Stimulated activated CD8-positive, alpha-beta memory T cell treated with anti-CD3 and anti-CD28 coated beads, Interleukin-12 subunit alpha, Interleukin-12 subunit beta, amount 100 ng/mL, for 4 hours (primary cell): Measurements from ENCODE around the gene COX7A2.

ENCODE experiments used
- DNase-seq: peaks from one replicate; pipeline ENCODE4 v3.0.0-alpha.2; 2020; ENCODE audit warnings: low read depth

Gene COX7A2

GRCh38 chr6:75268121-75268987, 24.8 kb upstream of the COX7A2 start:
- no peak for DNase-seq

GRCh38 chr6:75267461-75267860, 23.9 kb upstream of the COX7A2 start:
- no peak for DNase-seq

DNA sequence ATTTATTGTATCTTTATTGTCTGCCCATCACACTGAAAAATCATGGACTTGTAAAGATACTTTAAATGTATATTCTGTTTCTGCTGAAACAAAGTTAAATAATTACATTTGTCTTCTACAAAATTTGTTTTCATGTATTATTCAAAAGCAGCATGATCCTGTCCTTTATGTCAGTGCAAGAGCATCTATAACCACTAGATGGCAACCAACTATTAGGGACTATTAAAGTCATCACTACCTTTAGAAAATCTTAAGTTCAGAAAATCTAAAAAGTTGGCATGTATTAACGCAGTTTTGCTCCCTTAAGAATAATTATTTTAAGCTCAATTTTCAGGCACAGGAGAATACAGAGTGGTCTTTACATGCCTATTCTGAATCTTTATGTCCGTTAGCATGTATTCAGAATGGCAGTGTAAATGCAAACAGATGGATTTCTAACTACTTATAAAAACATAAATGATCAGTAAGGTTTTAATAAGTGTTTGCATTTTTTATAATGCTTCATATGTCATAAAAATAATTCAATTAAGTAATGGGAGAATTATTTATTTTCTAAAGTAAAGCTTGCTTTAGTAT, 23.2 kb upstream of the COX7A2 start:
- DNase-seq, result no peak

DNA sequence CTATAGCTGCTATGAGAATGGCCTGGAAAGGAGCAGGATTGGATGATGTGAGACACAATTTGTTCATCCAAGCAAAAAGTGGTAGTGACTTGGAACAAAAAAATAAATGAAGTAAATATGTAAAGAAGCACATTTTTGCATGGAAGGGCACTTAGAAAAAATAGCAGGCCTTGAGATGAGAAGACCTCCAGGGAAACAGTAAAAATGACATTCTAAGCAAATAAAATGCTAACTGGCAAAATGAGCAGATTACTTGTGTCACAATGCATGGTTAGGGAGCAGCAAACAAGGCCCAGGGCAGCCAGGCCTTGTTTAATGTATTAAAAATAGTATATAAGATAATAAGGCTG, 19.8 kb upstream of the COX7A2 start:
- DNase-seq, result no peak

DNA sequence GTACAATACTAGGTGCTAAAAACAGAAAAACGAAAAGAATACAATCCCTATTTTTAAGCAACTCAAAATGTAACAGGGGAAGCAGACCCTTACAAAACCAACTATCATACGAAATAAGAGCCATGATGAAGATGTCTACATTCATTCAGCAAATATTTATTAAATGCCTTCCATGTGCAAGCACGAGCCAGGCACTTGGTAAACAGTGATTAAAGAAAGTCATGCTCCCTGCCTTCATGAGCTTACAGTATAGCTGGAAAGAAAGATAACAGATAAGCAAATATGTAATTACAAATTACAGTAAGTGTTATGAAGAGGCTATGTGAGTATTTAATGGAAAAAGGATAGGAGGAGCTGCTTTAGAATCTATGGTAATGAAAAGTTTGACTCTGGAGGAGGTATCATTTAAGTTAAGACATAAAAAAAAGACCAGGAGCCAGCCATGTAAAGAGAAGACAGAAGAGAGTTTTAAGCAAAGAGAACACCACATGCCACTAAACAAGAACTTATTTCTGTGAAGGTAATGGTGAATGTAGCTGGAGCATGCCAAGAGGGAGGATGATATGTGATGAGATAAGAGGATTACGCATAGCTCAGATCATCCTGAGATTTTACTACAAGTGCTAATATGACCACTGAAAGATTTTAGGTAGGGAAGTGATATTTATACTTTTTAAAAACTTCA, 19.3 kb upstream of the COX7A2 start:
- DNase-seq, result no peak

DNA sequence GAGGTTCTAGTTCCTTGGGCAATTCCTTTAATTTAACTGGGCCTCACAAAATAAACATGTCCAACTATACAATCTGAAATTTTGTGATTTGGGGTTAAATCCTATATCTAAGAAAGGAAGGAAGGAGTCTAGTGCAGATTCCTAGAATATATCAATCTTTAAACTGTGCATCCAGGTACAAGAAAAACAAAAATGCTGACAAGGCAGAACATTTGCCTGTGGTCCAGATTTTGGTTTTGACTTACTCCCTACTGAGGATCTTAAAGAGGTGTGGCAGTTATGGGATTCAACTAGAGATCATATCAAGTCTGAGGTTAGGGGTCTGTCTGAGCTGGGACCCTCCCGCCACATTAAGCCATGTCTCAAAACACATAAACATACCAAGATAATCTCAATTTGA, 17.7 kb upstream of the COX7A2 start:
- DNase-seq, result no peak

DNA sequence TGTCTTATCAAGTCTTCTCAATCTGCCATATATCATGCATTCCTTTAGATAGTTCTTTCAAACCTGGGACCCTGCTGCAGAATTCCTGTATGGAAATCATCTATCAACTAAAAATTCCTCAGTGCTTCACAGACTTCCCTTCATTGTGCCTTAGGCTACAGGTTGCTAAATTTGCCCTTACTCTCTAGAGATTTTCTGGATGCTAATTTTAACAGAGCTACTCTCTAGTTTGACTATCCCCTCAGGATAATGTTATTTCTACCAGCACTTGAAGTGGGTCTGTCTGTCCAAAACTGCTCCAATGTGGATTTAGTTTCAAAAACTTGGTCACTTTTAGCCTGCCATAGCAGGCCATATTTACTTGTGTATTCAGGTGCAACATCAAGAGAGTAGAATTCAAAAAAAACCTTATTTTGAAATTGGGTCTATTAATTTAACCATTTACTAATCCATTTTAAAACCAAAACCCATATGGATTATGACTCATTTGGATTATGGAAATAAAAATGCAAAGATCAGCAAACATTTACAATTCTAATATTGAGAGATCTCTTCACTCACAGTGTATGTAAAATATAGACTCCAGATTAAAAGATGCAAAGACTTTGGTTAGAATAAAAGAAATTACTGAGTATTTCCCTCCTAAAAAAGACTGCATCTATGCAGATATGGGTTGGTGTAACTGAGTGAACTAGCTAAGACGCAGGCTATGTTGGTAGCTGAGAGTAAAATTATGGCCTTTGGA, 13.9 kb upstream of the COX7A2 start:
- DNase-seq, result no peak

DNA sequence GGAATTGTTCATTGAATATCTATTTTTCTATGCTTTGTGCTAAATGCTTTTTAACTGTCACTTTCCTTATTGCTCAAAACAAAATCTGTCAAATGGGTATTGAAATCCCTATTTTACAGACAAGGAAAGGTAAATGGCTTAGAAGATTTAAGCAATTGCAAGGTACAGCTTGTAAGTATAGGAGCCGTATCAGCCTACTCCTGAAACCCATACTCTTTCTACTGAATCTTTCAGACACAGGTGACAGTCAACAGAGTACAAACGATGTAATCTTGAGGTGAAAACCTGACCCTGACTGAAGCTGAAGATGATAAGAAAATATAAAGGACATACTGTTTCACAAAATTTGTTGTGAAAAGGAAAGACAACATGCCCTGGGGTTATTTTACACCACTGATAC, 7.0 kb upstream of the COX7A2 start:
- no peak for DNase-seq

DNA sequence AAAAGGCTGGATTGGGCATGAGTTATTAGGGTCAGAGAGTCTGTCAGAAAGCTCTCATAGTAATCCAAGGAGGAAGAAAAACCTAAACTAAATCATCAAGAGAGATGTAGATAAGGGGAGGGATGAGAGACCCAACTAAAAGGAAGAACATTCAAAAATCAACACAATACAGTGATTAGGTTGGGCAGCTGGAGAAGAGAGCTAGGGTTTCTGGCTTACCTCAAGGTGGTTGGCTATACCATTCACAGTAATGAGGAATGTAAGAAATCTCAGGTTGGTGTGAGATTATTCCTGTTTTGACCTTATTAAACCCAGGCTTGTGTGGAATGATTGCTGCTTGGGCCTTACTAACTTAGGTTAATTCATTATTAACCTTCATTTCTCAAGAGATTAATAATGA, 6.2 kb upstream of the COX7A2 start:
- DNase-seq, result no peak

DNA sequence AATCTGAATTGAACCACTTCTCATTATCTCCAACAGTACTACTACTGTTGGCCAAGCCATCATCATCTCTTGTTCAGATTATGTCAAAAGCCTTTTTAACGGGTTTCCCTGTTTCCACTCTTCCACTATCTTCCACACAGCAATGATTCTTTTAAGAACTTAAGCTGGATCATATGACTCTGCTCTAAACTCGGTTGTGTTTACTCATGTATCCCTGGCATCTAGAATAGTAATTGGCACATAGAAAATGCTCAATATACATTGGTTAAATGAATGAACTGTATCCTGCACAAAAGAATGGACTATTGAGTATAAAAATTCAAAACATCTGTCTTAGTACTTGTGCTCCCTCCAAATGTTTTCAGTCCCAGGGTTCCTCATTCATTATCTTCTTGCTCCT, 2.8 kb upstream of the COX7A2 start:
- DNase-seq, result no peak

GRCh38 chr6:75244063-75244584, 523 bp upstream of the COX7A2 start:
- no peak for DNase-seq

- no peak for DNase-seq
These were observed 7.0 kb downstream of the COX7A2 start for GRCh38 chr6:75236630-75237029.

DNA sequence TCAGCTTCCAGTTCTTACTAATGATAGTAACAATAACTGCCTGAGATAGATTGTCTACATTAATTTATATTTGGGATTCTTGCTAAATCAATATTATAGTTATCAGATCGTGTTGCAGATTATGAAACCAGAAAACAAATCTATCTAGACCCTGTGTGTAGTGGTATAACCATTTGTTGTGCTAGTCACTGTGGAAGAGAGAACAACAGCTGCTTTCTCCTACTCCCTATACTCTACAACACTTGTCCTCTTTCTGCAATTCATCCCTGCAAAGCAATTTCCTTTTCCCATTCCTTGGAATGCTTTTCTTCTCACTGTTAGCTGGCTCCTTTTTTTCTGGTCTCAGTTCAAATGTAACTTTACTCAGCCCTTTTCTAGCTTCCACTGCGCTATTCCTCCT, 8.3 kb downstream of the COX7A2 start:
- no peak for DNase-seq

DNA sequence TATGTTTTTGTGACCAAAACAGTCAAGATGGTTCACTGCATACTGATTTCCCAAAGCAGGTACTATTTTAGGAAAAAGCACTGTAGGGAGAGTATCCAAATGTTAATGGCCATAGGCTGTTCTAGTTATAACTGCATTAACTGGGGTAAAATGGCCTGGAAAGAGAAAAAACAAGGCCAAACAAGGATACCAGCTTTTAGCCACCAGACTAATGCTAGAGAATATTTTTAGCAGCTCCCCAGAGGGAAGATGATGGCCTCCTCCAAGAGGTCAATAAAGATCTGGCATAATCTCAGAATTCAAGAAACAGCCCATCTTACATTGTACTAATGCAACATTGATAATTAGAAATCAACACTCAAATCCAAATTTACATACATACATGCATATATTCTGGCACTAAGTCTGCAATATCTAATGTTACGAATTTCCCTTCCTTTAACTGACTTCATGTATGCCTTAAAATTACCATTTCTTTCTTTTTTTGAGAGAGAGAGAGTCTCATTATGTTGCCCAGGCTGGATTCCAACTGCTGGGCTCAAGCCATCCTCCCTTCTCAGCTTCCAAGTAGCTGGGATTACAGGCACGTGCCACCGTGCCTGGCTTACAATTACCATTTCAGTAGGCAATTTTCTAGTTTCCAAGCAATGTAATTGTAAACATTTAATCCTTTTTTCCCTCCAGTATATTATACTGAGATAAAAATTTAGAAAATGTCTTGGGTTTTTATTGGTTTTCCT, 9.3 kb downstream of the COX7A2 start:
- no peak for DNase-seq

GRCh38 chr6:75233092-75233615, 10.4 kb downstream of the COX7A2 start:
- DNase-seq, result no peak

DNA sequence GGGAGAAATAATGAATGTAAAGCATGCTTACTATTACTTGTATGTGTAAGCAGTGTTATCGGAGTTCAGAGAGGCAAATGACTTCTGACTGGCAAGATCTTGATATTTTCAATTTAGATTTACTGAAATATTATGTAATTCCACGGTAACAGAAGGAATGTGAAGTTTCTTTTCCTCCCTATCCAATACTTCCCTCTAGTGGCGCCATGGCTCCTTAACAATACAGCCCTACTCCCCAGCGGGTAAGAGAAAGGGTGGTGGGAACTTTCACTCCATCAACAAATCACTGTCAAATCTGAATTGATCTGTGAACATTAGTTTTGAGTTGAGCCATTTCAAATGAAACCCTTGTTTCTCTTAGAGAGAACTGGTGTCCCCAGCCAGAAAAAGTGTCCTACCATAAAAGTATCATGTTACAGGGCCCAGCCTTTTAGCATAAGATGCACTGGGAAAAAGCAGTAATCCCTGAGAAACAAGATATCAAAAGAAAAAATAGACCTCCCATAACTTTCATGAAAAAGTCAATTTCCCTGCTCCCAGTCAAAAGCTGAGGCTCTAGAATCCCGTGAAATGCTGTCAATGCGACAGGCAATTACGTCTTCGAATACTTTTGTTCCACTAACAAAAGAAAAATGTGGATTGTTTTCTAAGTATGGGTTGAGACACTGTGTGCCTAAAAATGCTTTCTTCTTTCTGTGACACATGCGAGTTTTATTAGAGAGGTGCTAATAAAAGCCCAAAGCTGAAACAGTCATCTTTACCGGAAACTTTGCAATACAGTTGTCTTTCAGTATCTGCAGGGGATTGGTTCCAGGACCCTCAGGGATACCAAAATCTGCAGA, 12.9 kb downstream of the COX7A2 start:
- DNase-seq, result no peak

DNA sequence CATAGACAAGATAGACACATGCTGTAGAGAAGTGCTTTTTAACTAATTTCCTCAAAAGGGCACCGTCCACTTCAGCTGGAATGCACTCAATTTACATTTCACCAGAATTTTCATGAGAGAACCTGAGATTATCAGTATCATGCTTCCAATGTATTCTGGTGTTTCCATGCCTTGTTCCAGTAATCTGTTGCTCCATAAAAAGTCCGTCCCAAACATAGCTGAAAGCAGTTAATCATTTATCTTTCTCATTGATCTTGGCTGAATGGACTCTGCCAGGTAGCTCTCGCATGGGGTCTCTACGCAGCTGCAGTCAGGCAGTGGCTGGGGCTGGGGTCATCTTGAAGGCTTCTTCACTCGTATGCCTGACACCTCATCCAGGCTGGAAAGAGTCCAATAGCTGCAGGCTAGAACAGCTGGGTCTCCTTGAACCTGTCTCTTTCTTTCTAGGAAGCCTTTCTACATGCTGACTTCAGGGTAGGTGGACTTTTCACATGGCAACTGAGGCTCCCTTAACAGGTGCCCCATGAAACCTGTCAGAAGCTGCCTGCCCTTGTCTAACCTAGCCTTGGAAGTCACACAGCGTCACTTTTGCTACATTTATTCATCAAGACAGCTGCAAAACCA, 19.2 kb downstream of the COX7A2 start:
- DNase-seq, result no peak

DNA sequence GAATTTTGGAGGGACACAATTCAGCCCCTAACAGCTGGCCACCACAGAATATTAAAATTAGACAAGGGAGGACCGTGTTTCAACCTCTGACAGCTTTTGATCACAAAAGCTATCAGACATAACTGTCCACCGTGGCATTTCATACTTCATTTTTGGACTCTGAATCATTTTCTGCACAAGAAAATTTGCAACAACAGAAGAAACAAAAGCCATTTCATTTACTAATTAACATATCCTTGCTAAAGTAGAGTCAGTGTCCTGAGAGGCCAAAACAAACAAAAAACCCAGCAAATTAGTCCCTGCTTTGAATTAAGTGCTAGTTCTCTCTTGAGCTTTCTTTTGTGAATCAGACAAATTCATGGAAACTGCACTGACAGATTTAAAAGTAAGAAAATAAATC, 20.2 kb downstream of the COX7A2 start:
- no peak for DNase-seq

DNA sequence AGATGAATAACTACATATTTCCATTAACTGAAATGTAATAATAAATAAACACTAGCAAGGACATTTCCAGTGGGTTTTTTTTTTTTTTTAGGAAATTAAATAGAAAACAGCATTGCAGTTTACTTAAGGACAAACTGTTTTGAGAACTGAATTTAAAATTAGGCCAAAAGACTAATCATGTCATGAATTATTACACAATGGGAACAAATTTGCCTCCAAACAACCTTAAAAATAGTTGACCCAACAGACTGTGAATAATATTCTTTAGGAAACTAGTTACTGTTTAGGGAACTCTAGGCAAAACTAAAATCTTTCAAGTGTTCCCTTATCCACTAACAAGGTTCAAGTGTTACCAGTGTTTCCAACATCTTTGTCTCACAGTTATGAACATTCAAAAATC, 21.3 kb downstream of the COX7A2 start:
- DNase-seq, result no peak

DNA sequence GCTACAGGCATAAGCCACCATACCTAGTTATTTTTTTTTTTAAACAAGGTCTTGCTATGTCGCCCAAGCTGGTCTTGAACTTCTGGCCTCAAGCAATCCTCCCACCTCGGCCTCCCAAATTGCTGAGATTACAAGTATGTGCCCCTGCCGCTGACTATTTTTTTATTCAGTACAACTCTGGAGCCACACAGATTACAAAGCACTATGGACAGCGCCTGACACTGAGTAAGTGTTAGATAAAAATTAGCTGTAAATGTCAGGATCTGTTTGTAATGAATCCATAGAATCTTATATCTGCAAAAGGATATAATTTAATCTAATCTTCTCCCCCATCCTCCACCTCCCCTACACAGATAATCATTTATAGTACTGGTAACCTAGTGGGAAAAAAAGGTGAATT, 22.5 kb downstream of the COX7A2 start:
- DNase-seq, result no peak
